IMR-90 (cell line): ENCODE data around the gene CAPN2. TPM values are rescaled to one million over a fixed set of nuclear protein-coding genes. Genes with fewer than 3 reads are reported as not detected.
A peak's percentile ranks its signal among the peaks of the same experiment; 100 is the strongest.

Experiments used
- ATAC-seq: fragments of 200-7000 bp; cut with Tn5 transposase; 2 replicates; pipeline ENCODE4 v1.9.1; 2020; ENCODE audit warnings: low read depth, mild to moderate bottlenecking, moderate library complexity
- BruUV-seq: library from RNA; stranded (reverse); fragments of 400-500 nt; replicated peaks from 2 replicates; lab custom pipeline; 2021; lab: Mats Ljungman, UMichigan
- CTCF ChIA-PET: fragments of 300-600 bp; formaldehyde crosslinking; extraction: SDS; loops from one replicate; lab custom pipeline; 2021; ENCODE audit warnings: antibody characterized with exemption; lab: Yijun Ruan, JAX
- POLR2A ChIA-PET: fragments of 300-600 bp; sonication (Branson Sonifier 250); formaldehyde crosslinking; loops from one replicate; lab custom pipeline; 2022; ENCODE audit warnings: antibody characterized with exemption; ENCODE audit not compliant: unreplicated experiment; lab: Charles Lee
- DNase-seq: peaks from one replicate; pipeline ENCODE4 v3.0.0; 2013
- H2AFZ ChIP-seq: replicated peaks from 2 replicates; pipeline ENCODE3; 2013; ENCODE audit warnings: low read length, mild to moderate bottlenecking; ENCODE audit not compliant: poor library complexity
- H2AK5ac ChIP-seq: 2 replicates; pipeline ENCODE4 v1.6.1; 2013; ENCODE audit warnings: low read depth, low read length, inconsistent platforms
- H2AK9ac ChIP-seq: replicated peaks from 2 replicates; pipeline ENCODE3; 2013; ENCODE audit warnings: mild to moderate bottlenecking, low read depth, low read length, moderate library complexity; ENCODE audit not compliant: poor library complexity
- H2BK120ac ChIP-seq: 2 replicates; pipeline ENCODE4 v1.6.1; 2013; ENCODE audit warnings: low read depth, low read length, inconsistent platforms
- H2BK15ac ChIP-seq: 3 replicates; pipeline ENCODE4 v1.6.1; 2013; ENCODE audit warnings: low read depth, low read length, inconsistent platforms
- H2BK20ac ChIP-seq: 2 replicates; pipeline ENCODE4 v1.6.1; 2013; ENCODE audit warnings: low read depth, mild to moderate bottlenecking, inconsistent platforms, low read length, moderate library complexity
- H2BK5ac ChIP-seq: 2 replicates; pipeline ENCODE4 v1.6.1; 2013; ENCODE audit warnings: mild to moderate bottlenecking, low read depth, low read length, inconsistent platforms; ENCODE audit not compliant: poor library complexity, severe bottlenecking
- H3K14ac ChIP-seq: replicated peaks from 2 replicates; pipeline ENCODE4 v1.6.1; 2013; ENCODE audit warnings: low read depth, low read length, inconsistent platforms
- H3K18ac ChIP-seq: 2 replicates; pipeline ENCODE4 v1.6.1; 2013; ENCODE audit warnings: low read depth, low read length, control low read depth
- H3K23ac ChIP-seq: 2 replicates; pipeline ENCODE4 v1.6.1; 2013; ENCODE audit warnings: low read depth, low read length, inconsistent platforms
- H3K27ac ChIP-seq: 2 replicates; pipeline ENCODE4 v1.5.1; 2013; ENCODE audit warnings: mild to moderate bottlenecking, control low read depth, low read length; ENCODE audit not compliant: insufficient read depth
- H3K27me3 ChIP-seq: 2 replicates; pipeline ENCODE4 v1.6.1; 2013; ENCODE audit warnings: low read length; ENCODE audit not compliant: control insufficient read depth, insufficient read depth
- H3K36me3 ChIP-seq: 2 replicates; pipeline ENCODE4 v1.6.1; 2013; ENCODE audit warnings: low read length, mixed read lengths; ENCODE audit not compliant: control insufficient read depth, insufficient read depth
- H3K4ac ChIP-seq: 2 replicates; pipeline ENCODE4 v1.6.1; 2013; ENCODE audit warnings: low read depth, low read length, inconsistent platforms
- H3K4me1 ChIP-seq: 2 replicates; pipeline ENCODE4 v1.6.1; 2013; ENCODE audit warnings: low read length, mixed read lengths; ENCODE audit not compliant: control insufficient read depth, insufficient read depth
- H3K4me2 ChIP-seq: 2 replicates; pipeline ENCODE4 v1.6.1; 2013; ENCODE audit warnings: low read depth, mild to moderate bottlenecking, control low read depth, low read length, moderate library complexity
- H3K4me3 ChIP-seq: 2 replicates; pipeline ENCODE4 v1.5.1; 2013; ENCODE audit warnings: low read depth, mild to moderate bottlenecking, control low read depth, low read length, moderate library complexity; ENCODE audit not compliant: insufficient read depth
- H3K56ac ChIP-seq: 2 replicates; pipeline ENCODE4 v1.6.1; 2013; ENCODE audit warnings: low read length, inconsistent platforms; ENCODE audit not compliant: insufficient read depth; ENCODE audit errors: extremely low read depth
- H3K79me1 ChIP-seq, 2 experiments: 2 replicates each; pipeline ENCODE4 v1.6.1; 2013; ENCODE audit warnings: low read length in 2 of 2, inconsistent platforms in 1 of 2, low read depth in 1 of 2
- H3K9ac ChIP-seq: 2 replicates; pipeline ENCODE4 v1.6.1; 2013; ENCODE audit warnings: low read depth, low read length, control low read depth
- H3K9me1 ChIP-seq: 2 replicates; pipeline ENCODE4 v1.6.1; 2013; ENCODE audit warnings: low read length, inconsistent platforms; ENCODE audit not compliant: insufficient read depth
- H3K9me3 ChIP-seq: 2 replicates; pipeline ENCODE4 v1.6.1; 2013; ENCODE audit warnings: low read length; ENCODE audit not compliant: control insufficient read depth, insufficient read depth
- H4K20me1 ChIP-seq: 2 replicates; pipeline ENCODE4 v1.6.1; 2013; ENCODE audit warnings: low read length, inconsistent platforms; ENCODE audit not compliant: insufficient read depth
- H4K5ac ChIP-seq: 2 replicates; pipeline ENCODE4 v1.6.1; 2013; ENCODE audit warnings: mild to moderate bottlenecking, low read depth, low read length, control low read depth
- H4K8ac ChIP-seq, 2 experiments: 2 replicates each; pipeline ENCODE4 v1.6.1; 2013; ENCODE audit warnings: low read depth in 2 of 2, low read length in 2 of 2, control low read depth in 1 of 2, inconsistent platforms in 1 of 2
- H4K91ac ChIP-seq: 2 replicates; pipeline ENCODE4 v1.6.1; 2013; ENCODE audit warnings: low read depth, low read length, inconsistent platforms; ENCODE audit not compliant: insufficient read depth
- BHLHE40 ChIP-seq: fragments of 150-350 bp; IDR thresholded peaks from 2 replicates; pipeline ENCODE4 v1.6.1; 2016; ENCODE audit warnings: mild to moderate bottlenecking, low read depth, low read length
- CEBPB ChIP-seq: IDR thresholded peaks from 2 replicates; pipeline ENCODE4 v1.6.1; 2012; ENCODE audit warnings: low read depth, low read length, improper control_type of control experiment
- CTCF ChIP-seq: conservative IDR thresholded peaks from 2 replicates; pipeline ENCODE4 v1.5.1; 2012; ENCODE audit warnings: mild to moderate bottlenecking, low read depth, low read length, improper control_type of control experiment
- ELK1 ChIP-seq: fragments of 150-350 bp; IDR thresholded peaks from 2 replicates; pipeline ENCODE4 v1.6.1; 2016; ENCODE audit warnings: low read depth, mild to moderate bottlenecking, low read length, moderate library complexity, borderline replicate concordance
- MAFK ChIP-seq: IDR thresholded peaks from 2 replicates; pipeline ENCODE4 v1.6.1; 2012; ENCODE audit warnings: low read depth, low read length, improper control_type of control experiment
- MXI1 ChIP-seq: IDR thresholded peaks from 2 replicates; pipeline ENCODE4 v1.6.1; 2012; ENCODE audit warnings: low read depth, mild to moderate bottlenecking, low read length, moderate library complexity, borderline replicate concordance
- NFE2L2 ChIP-seq: fragments of 150-350 bp; IDR thresholded peaks from 2 replicates; pipeline ENCODE4 v1.6.1; 2016; ENCODE audit warnings: low read depth, mild to moderate bottlenecking, low read length
- RAD21 ChIP-seq: IDR thresholded peaks from 2 replicates; pipeline ENCODE4 v1.6.1; 2012; ENCODE audit warnings: low read length, improper control_type of control experiment
- RCOR1 ChIP-seq: IDR thresholded peaks from 2 replicates; pipeline ENCODE4 v1.6.1; 2012; ENCODE audit warnings: mild to moderate bottlenecking, low read length, improper control_type of control experiment; ENCODE audit not compliant: insufficient replicate concordance
- SMC3 ChIP-seq: fragments of 150-350 bp; IDR thresholded peaks from 2 replicates; pipeline ENCODE4 v1.6.1; 2016; ENCODE audit warnings: low read depth, mild to moderate bottlenecking, antibody characterized with exemption, low read length, moderate library complexity
- WGBS, 2 experiments: methylation state at CpG; one replicate each; pipeline versions ENCODE4 v1.1.5 to v1.1.7; 2013; ENCODE audit warnings: missing lambda C conversion rate in 2 of 2; ENCODE audit not compliant: insufficient read length in 1 of 2; ENCODE audit errors: extremely low coverage in 2 of 2; 5-methylcytosine and 5-hydroxymethylcytosine counted together
- dilution Hi-C: fragments of 300-500 bp; cut with HindIII; formaldehyde crosslinking; loops from one replicate; pipeline ENCODE4 v1.14.3; 2018; ENCODE audit warnings: low sequenced_read_pairs; ENCODE audit not compliant: unreplicated experiment
- in situ Hi-C: fragments of 300-500 bp; cut with MboI; formaldehyde crosslinking; loops from 3 replicates; pipeline ENCODE4 v1.14.3; 2019; ENCODE audit warnings: low sequenced_read_pairs, inconsistent platforms, mixed read lengths
- intact Hi-C: fragments of 100-400 bp; cut with micrococcal nuclease; formaldehyde crosslinking; loops from 2 replicates; pipeline ENCODE4 v1.10.0; 2022
- polyA plus RNA-seq, 3 experiments: library from polyadenylated mRNA; depleted of rRNA; stranded (reverse); fragments of >200 nt; gene quantifications; 2 replicates each; pipeline ENCODE4 v1.2.3, GENCODE V29; 2012; ENCODE audit warnings: low replicate concordance in 1 of 3
- total RNA-seq: library from RNA; depleted of rRNA; stranded (reverse); fragments of >200 nt; gene quantifications from 2 replicates; pipeline ENCODE4 v1.2.3, GENCODE V29; 2012

The CAPN2 gene
- total and polyA plus RNA-seq, 2 of the 4 experiments (the other 2 are of a cell fraction): 339 to 430 TPM

GRCh38 chr1:223765036-223765718 lies 52.8 kb downstream of the CAPN2 start:
- WGBS, 2 experiments: 80% methylated on average over 1 of the region's 9 CpGs; no CpG with 5 or more reads in 1 of the 2 experiments
- no peak overlapping the region for H2AFZ ChIP-seq
- in situ Hi-C loops: no loop called here
- H2BK5ac ChIP-seq: no peak overlapping the region
- no TSS peak for BruUV-seq
- ChIA-PET POLR2A (no interaction called here), CTCF (no interaction called here)
- no peaks in the 10 kb centered on the region for H3K9me3 ChIP-seq
- peaks cover 25 to 51% of the 10 kb centered on the region in 2 experiments for H3K79me1 ChIP-seq
- no peak overlapping the region for H2AK5ac ChIP-seq
- no peaks in the 10 kb centered on the region for H3K27me3 ChIP-seq
- H3K56ac ChIP-seq: no peak overlapping the region
- no peak overlapping the region for H4K5ac ChIP-seq
- no peak overlapping the region for H2BK120ac ChIP-seq
- no peak overlapping the region for H3K4ac ChIP-seq
- no peak overlapping the region for H3K4me2 ChIP-seq
- no peak overlapping the region for H3K9ac ChIP-seq
- H3K14ac ChIP-seq: no peak overlapping the region
- H4K8ac ChIP-seq: no peak overlapping the region
- no peaks in the 10 kb centered on the region; the same call in 1 of the 2 replicates for H4K20me1 ChIP-seq
- H3K27ac ChIP-seq: no peak overlapping the region
- H3K23ac ChIP-seq: no peak overlapping the region
- TF ChIP-seq SMC3 (no peak), MAFK (no peak), RAD21 (no peak), MXI1 (no peak), RCOR1 (no peak), NFE2L2 (no peak), BHLHE40 (no peak), CEBPB (no peak), CTCF (no peak), ELK1 (no peak)
- no peak overlapping the region for H3K4me3 ChIP-seq
- H3K4me1 ChIP-seq: peaks cover 7% of the 10 kb centered on the region
- DNase-seq: peak; percentile 56
- H3K36me3 ChIP-seq: peaks cover 67% of the 10 kb centered on the region
- H3K9me1 ChIP-seq: peaks cover 6% of the 10 kb centered on the region
- dilution Hi-C loops: no loop called here
- intact Hi-C loops: no loop called here
- no peak overlapping the region for H2AK9ac ChIP-seq
- H2BK15ac ChIP-seq: no peak overlapping the region
- H4K91ac ChIP-seq: no peak overlapping the region
- peak; percentile 56 for ATAC-seq
- no peak overlapping the region for H2BK20ac ChIP-seq
- H3K18ac ChIP-seq: no peak overlapping the region
